H9 (cell line): ENCODE measurements around the gene RAB31. TPM values are rescaled to one million over a fixed set of nuclear protein-coding genes. Genes with fewer than 3 reads are reported as not detected.

Source experiments
- DNase-seq: peaks from one replicate; pipeline ENCODE4 v3.0.0-alpha.2; 2017
- H2AFZ ChIP-seq: one replicate; pipeline ENCODE4 v1.6.1; 2013; ENCODE audit warnings: mild to moderate bottlenecking, low read length, control low read depth, moderate library complexity
- H2AK5ac ChIP-seq: 2 replicates; pipeline ENCODE4 v1.6.1; 2013; ENCODE audit warnings: low read length, control low read depth, mixed read lengths; ENCODE audit not compliant: insufficient read length
- H2BK120ac ChIP-seq: one replicate; pipeline ENCODE4 v1.6.1; 2013; ENCODE audit warnings: low read depth, mild to moderate bottlenecking, low read length, control low read depth, inconsistent platforms; ENCODE audit not compliant: poor library complexity, severe bottlenecking
- H2BK12ac ChIP-seq: 2 replicates; pipeline ENCODE4 v1.6.1; 2013; ENCODE audit warnings: low read length, control low read depth, mixed read lengths, low read depth; ENCODE audit not compliant: insufficient read length
- H2BK15ac ChIP-seq: 2 replicates; pipeline ENCODE4 v1.6.1; 2013; ENCODE audit warnings: low read depth, low read length, control low read depth
- H2BK20ac ChIP-seq: one replicate; pipeline ENCODE4 v1.6.1; 2013; ENCODE audit warnings: low read depth, mild to moderate bottlenecking, low read length, control low read depth, inconsistent platforms; ENCODE audit not compliant: poor library complexity, severe bottlenecking
- H2BK5ac ChIP-seq: 2 replicates; pipeline ENCODE4 v1.6.1; 2013; ENCODE audit warnings: low read length, control low read depth, mixed read lengths; ENCODE audit not compliant: insufficient read length
- H3K14ac ChIP-seq: 2 replicates; pipeline ENCODE4 v1.6.1; 2013; ENCODE audit warnings: low read length, control low read depth; ENCODE audit not compliant: insufficient read depth
- H3K18ac ChIP-seq: 2 replicates; pipeline ENCODE4 v1.6.1; 2013; ENCODE audit warnings: low read depth, mild to moderate bottlenecking, mixed read lengths, low read length, control low read depth; ENCODE audit not compliant: insufficient read length
- H3K23ac ChIP-seq: 2 replicates; pipeline ENCODE4 v1.6.1; 2013; ENCODE audit warnings: low read length, control low read depth, mixed read lengths, low read depth; ENCODE audit not compliant: insufficient read length
- H3K23me2 ChIP-seq: 2 replicates; pipeline ENCODE4 v1.6.1; 2013; ENCODE audit warnings: low read depth, mild to moderate bottlenecking, mixed read lengths, low read length, control low read depth; ENCODE audit not compliant: insufficient read length, poor library complexity, severe bottlenecking
- H3K27ac ChIP-seq: 2 replicates; pipeline ENCODE4 v1.5.1; 2013; ENCODE audit warnings: low read length, control low read depth, mixed read lengths, low read depth; ENCODE audit not compliant: insufficient read length
- H3K27me3 ChIP-seq: 2 replicates; pipeline ENCODE4 v1.6.1; 2013; ENCODE audit warnings: low read length, control low read depth, inconsistent platforms; ENCODE audit not compliant: insufficient read depth
- H3K4ac ChIP-seq: 2 replicates; pipeline ENCODE4 v1.6.1; 2013; ENCODE audit warnings: low read depth, mild to moderate bottlenecking, control low read depth, inconsistent platforms, low read length, moderate library complexity
- H3K4me1 ChIP-seq: 2 replicates; pipeline ENCODE4 v1.6.1; 2013; ENCODE audit warnings: low read length, control low read depth, inconsistent platforms; ENCODE audit not compliant: insufficient read depth
- H3K4me2 ChIP-seq: 2 replicates; pipeline ENCODE4 v1.6.1; 2013; ENCODE audit warnings: low read length, control low read depth, mixed read lengths; ENCODE audit not compliant: insufficient read length, insufficient read depth
- H3K56ac ChIP-seq: 2 replicates; pipeline ENCODE4 v1.6.1; 2013; ENCODE audit warnings: low read depth, mild to moderate bottlenecking, mixed read lengths, low read length, control low read depth; ENCODE audit not compliant: insufficient read length
- H3K79me1 ChIP-seq: 2 replicates; pipeline ENCODE4 v1.6.1; 2013; ENCODE audit warnings: low read depth, mild to moderate bottlenecking, moderate library complexity, low read length, control low read depth, inconsistent platforms; ENCODE audit not compliant: insufficient read depth, poor library complexity, severe bottlenecking
- H3K79me2 ChIP-seq: 2 replicates; pipeline ENCODE4 v1.6.1; 2013; ENCODE audit warnings: low read length, control low read depth, inconsistent platforms; ENCODE audit not compliant: insufficient read depth
- H3K9ac ChIP-seq: 2 replicates; pipeline ENCODE4 v1.6.1; 2013; ENCODE audit warnings: low read length, control low read depth, mixed read lengths; ENCODE audit not compliant: insufficient read length; ENCODE audit errors: extremely low read depth
- H3K9me3 ChIP-seq: one replicate; pipeline ENCODE4 v1.6.1; 2013; ENCODE audit warnings: low read depth, low read length, inconsistent platforms; ENCODE audit not compliant: control insufficient read depth
- H3T11ph ChIP-seq: one replicate; pipeline ENCODE4 v1.6.1; 2013; ENCODE audit warnings: mild to moderate bottlenecking, low read length, control low read depth, inconsistent platforms
- H4K20me1 ChIP-seq: one replicate; pipeline ENCODE4 v1.6.1; 2013; ENCODE audit not compliant: control insufficient read depth, insufficient read length, insufficient read depth
- H4K5ac ChIP-seq: 2 replicates; pipeline ENCODE4 v1.6.1; 2013; ENCODE audit warnings: low read depth, mild to moderate bottlenecking, mixed read lengths, low read length, control low read depth; ENCODE audit not compliant: insufficient read length
- H4K8ac ChIP-seq: replicated peaks from 2 replicates; pipeline ENCODE4 v1.6.1; 2013; ENCODE audit warnings: low read length, control low read depth, mixed read lengths, low read depth; ENCODE audit not compliant: insufficient read length
- H4K91ac ChIP-seq: 2 replicates; pipeline ENCODE4 v1.6.1; 2013; ENCODE audit warnings: low read depth, mild to moderate bottlenecking, moderate library complexity, mixed read lengths, low read length, control low read depth; ENCODE audit not compliant: insufficient read length
- H3K27ac Mint-ChIP-seq, 3 experiments: 2 replicates in 2 of 3; 3 replicates in 1 of 3; pipeline ENCODE4 v1.8.0; 2020 to 2021; ENCODE audit warnings: mixed read lengths in 3 of 3, mild to moderate bottlenecking in 1 of 3, moderate library complexity in 1 of 3
- H3K27me3 Mint-ChIP-seq: 2 replicates; pipeline ENCODE4 v1.8.0; 2021; ENCODE audit warnings: low read depth, mild to moderate bottlenecking, moderate library complexity, mixed read lengths
- H3K36me3 Mint-ChIP-seq, 3 experiments: 2 replicates in 2 of 3; 3 replicates in 1 of 3; pipeline ENCODE4 v1.8.0; 2020 to 2021; ENCODE audit warnings: low read depth in 3 of 3, mixed read lengths in 3 of 3; ENCODE audit not compliant: insufficient read depth in 1 of 3
- H3K4me1 Mint-ChIP-seq, 2 experiments: 2 replicates each; pipeline ENCODE4 v1.8.0; 2020; ENCODE audit warnings: mixed read lengths in 2 of 2
- H3K4me3 Mint-ChIP-seq, 2 experiments: 2 replicates in 1 of 2; 3 replicates in 1 of 2; pipeline ENCODE4 v1.8.0; 2020 to 2021; ENCODE audit warnings: mild to moderate bottlenecking in 2 of 2, mixed read lengths in 2 of 2, moderate library complexity in 1 of 2
- H3K9me3 Mint-ChIP-seq, 2 experiments: 2 replicates in 1 of 2; 3 replicates in 1 of 2; pipeline ENCODE4 v1.8.0; 2020; ENCODE audit warnings: mild to moderate bottlenecking in 2 of 2, mixed read lengths in 2 of 2, moderate library complexity in 1 of 2
- WGBS: extraction: QIAGEN DNeasy Blood & Tissue Kit; methylation state at CpG from one replicate; pipeline ENCODE4 v1.1.7; 2013; ENCODE audit warnings: missing lambda C conversion rate, low lambda C conversion rate, mixed read lengths; ENCODE audit not compliant: insufficient read length; ENCODE audit errors: extremely low coverage; 5-methylcytosine and 5-hydroxymethylcytosine counted together
- total RNA-seq: library from RNA; stranded (reverse); gene quantifications from 2 replicates; pipeline ENCODE4 v1.2.1, GENCODE V29; 2021
- TF ChIP-seq, protein P1 (sequence below): fragments of 200-600 bp; sonication (generic); conservative IDR thresholded peaks from 3 replicates; pipeline ENCODE4 v1.8.0; 2021; ENCODE audit warnings: antibody characterized with exemption, mild to moderate bottlenecking

RAB31 gene
- total RNA-seq, 1 experiment from 2014 or later: 22.4 TPM

DNA sequence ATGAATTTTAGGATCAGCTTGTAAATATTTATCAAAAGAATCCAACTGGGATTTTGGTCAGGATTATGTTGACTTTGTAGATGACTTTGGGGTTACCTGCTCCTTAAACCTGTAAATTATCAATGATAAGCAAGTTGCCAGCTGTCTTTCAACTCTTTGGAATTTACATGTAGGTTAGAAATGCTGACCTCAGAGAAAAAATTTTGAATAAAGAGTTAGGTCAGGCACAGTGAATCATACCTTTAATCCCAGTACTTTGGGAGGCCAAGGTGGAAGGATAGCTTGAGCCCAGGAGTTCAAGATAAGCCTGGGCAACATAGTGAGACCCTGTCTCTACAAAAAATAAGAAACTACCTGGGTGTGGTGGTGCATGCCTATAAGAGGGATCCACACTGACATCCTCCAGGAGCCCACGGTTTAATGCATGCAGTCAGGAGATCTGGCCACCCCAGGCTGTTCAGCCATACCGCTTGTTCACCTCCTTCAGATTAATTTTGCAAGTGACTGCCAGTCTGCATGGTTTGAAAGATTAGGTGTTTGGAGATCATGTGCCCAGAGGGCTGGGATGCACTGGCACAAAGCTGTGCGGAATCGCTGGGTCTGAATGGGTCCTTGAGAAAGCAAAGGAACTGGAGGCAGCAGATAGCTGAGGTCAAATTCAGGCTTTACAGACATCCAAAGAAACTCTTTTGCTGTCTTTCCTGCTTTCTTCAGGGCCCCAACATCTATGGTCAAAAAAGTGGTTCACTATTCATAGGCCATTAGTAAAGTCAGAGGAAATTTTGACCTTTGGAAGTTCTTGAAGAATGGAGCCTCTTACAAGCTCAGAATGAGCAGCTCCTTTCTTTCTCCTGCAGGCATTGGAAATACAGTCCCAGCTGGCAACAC is 94.3 kb downstream of the RAB31 start:
- H2BK20ac ChIP-seq: no peak overlapping the region
- no peaks in the 10 kb centered on the region for H3K23me2 ChIP-seq
- no peak overlapping the region for H4K8ac ChIP-seq
- Mint-ChIP-seq H3K4me3 (0 out of 5 replicates have a peak overlapping the region, but pooled peaks of 1 of the 2 experiments have one; percentile 7), H3K36me3 (peaks cover 8 to 15% (median 12%) of the 10 kb centered on the region in 3 experiments), H3K27me3 (no peaks in the 10 kb centered on the region), H3K9me3 (peaks cover 11% of the 10 kb centered on the region in 2 experiments), H3K27ac (peak overlapping the region in 2 of 3 experiments; percentile 90 to 98; a peak in 4 of 7 replicates), H3K4me1 (peaks cover 30% of the 10 kb centered on the region in 2 experiments)
- no peak overlapping the region for H3K18ac ChIP-seq
- H3K79me1 ChIP-seq: no peaks in the 10 kb centered on the region
- TF ChIP-seq, protein P1, sequence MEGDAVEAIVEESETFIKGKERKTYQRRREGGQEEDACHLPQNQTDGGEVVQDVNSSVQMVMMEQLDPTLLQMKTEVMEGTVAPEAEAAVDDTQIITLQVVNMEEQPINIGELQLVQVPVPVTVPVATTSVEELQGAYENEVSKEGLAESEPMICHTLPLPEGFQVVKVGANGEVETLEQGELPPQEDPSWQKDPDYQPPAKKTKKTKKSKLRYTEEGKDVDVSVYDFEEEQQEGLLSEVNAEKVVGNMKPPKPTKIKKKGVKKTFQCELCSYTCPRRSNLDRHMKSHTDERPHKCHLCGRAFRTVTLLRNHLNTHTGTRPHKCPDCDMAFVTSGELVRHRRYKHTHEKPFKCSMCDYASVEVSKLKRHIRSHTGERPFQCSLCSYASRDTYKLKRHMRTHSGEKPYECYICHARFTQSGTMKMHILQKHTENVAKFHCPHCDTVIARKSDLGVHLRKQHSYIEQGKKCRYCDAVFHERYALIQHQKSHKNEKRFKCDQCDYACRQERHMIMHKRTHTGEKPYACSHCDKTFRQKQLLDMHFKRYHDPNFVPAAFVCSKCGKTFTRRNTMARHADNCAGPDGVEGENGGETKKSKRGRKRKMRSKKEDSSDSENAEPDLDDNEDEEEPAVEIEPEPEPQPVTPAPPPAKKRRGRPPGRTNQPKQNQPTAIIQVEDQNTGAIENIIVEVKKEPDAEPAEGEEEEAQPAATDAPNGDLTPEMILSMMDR: no peak
- H2AFZ ChIP-seq: no peak overlapping the region
- H4K91ac ChIP-seq: no peak overlapping the region
- no peak overlapping the region for H3K23ac ChIP-seq
- peaks cover 6% of the 10 kb centered on the region; the same call in 1 of the 2 replicates for H3K4me1 ChIP-seq
- H2BK12ac ChIP-seq: no peak overlapping the region
- no peak overlapping the region for H2BK5ac ChIP-seq
- DNase-seq: no peak
- no peak overlapping the region for H3K9ac ChIP-seq
- H3K27ac ChIP-seq: no peak overlapping the region
- no CpG with 5 or more reads among the region's 4 CpGs for WGBS
- no peak overlapping the region for H2BK15ac ChIP-seq
- H2AK5ac ChIP-seq: no peak overlapping the region
- H4K20me1 ChIP-seq: no peaks in the 10 kb centered on the region
- H3K56ac ChIP-seq: no peak overlapping the region
- no peak overlapping the region for H3K4me2 ChIP-seq
- no peak overlapping the region for H3T11ph ChIP-seq
- no peaks in the 10 kb centered on the region for H3K9me3 ChIP-seq
- H3K79me2 ChIP-seq: no peaks in the 10 kb centered on the region
- no peak overlapping the region for H3K4ac ChIP-seq
- H2BK120ac ChIP-seq: no peak overlapping the region
- H3K27me3 ChIP-seq: no peaks in the 10 kb centered on the region
- no peak overlapping the region for H4K5ac ChIP-seq
- peak overlapping the region; percentile 20 for H3K14ac ChIP-seq
